Upper lobe of right lung (tissue), 1 donor: ENCODE data around the gene SIX1. TPM values are rescaled to one million over a fixed set of nuclear protein-coding genes. Genes with fewer than 3 reads are reported as not detected.
A peak's percentile ranks its signal among the peaks of the same experiment; 100 is the strongest.

Experiments used
- ATAC-seq: fragments of 200-7000 bp; cut with Tn5 transposase; one replicate; pipeline ENCODE4 v1.9.1; 2020; ENCODE audit warnings: mild to moderate bottlenecking, moderate library complexity
- DNase-seq: peaks from one replicate; pipeline ENCODE4 v3.0.0-alpha.2; 2020
- H3K27ac ChIP-seq: fragments of 200-600 bp; one replicate; pipeline ENCODE4 v1.8.0; 2022
- H3K27me3 ChIP-seq: fragments of 200-600 bp; one replicate; pipeline ENCODE4 v1.8.0; 2022; ENCODE audit warnings: mild to moderate bottlenecking
- H3K36me3 ChIP-seq: fragments of 200-600 bp; one replicate; pipeline ENCODE4 v1.8.0; 2022
- H3K4me1 ChIP-seq: fragments of 200-600 bp; one replicate; pipeline ENCODE4 v1.8.0; 2022
- H3K4me3 ChIP-seq: fragments of 200-600 bp; one replicate; pipeline ENCODE4 v1.8.0; 2022; ENCODE audit warnings: mild to moderate bottlenecking
- H3K9me3 ChIP-seq: fragments of 200-600 bp; one replicate; pipeline ENCODE4 v1.8.0; 2022
- intact Hi-C: fragments of 100-400 bp; cut with DNase I; formaldehyde crosslinking; loops from one replicate; pipeline ENCODE4 v1.11.0; 2022
- total RNA-seq: library from RNA; stranded (reverse); fragmentation: NEBNext Ultra II Directional; extraction: Animal tissue kit (Norgen Biotek cat#: 25700); gene quantifications from one replicate; pipeline ENCODE4 v1.2.1, GENCODE V29; 2021
- TF ChIP-seq, protein P1 (sequence below): fragments of 200-600 bp; IDR thresholded peaks from one replicate; pipeline ENCODE4 v1.8.0; 2022; ENCODE audit warnings: antibody characterized with exemption
- donor health status: DM: no; HTN: yes; CAD: no; lungs with severe emphysema.

SIX1 gene
- total RNA-seq, 1 donor from 2014 or later = 0.14 TPM

DNA sequence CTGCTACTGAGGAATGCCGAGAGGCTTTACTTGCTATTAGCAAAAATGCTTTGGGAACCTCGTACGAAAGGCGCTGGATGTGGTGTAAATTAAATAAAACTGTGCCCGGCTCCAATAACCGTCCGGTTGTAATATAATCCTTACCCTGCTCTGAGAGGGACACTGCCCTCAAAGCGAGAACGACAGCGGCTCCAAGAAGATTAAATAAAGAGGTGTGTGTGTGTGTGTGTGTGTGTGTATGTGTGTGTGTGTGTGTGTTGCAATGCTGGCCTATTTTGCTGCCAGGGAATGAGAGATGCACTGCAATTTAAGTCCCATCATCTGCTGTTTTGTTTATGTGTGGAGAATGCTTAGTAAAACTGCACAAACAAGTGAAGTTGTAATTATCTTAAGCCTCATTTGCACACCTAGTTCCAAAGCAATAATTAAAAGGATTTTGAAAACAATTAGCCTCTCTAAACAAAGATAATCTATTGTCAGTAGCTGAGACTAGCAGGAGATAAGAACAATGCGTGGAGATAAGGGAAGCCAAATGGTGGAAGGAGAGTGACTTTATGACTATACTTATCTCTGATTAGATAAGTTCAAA lies 1.2 kb upstream of the SIX1 start:
- H3K4me1 ChIP-seq = peaks cover 39% of the 10 kb centered on the region
- DNase-seq (no peak), ATAC-seq (no peak)
- TF ChIP-seq, protein P1, sequence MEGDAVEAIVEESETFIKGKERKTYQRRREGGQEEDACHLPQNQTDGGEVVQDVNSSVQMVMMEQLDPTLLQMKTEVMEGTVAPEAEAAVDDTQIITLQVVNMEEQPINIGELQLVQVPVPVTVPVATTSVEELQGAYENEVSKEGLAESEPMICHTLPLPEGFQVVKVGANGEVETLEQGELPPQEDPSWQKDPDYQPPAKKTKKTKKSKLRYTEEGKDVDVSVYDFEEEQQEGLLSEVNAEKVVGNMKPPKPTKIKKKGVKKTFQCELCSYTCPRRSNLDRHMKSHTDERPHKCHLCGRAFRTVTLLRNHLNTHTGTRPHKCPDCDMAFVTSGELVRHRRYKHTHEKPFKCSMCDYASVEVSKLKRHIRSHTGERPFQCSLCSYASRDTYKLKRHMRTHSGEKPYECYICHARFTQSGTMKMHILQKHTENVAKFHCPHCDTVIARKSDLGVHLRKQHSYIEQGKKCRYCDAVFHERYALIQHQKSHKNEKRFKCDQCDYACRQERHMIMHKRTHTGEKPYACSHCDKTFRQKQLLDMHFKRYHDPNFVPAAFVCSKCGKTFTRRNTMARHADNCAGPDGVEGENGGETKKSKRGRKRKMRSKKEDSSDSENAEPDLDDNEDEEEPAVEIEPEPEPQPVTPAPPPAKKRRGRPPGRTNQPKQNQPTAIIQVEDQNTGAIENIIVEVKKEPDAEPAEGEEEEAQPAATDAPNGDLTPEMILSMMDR = no peak
- no peak overlapping the region for H3K4me3 ChIP-seq
- peaks cover 98% of the 10 kb centered on the region for H3K27me3 ChIP-seq
- H3K27ac ChIP-seq = no peak overlapping the region
- intact Hi-C loops = no loop called here
- H3K36me3 ChIP-seq = no peaks in the 10 kb centered on the region
- no peaks in the 10 kb centered on the region for H3K9me3 ChIP-seq

DNA sequence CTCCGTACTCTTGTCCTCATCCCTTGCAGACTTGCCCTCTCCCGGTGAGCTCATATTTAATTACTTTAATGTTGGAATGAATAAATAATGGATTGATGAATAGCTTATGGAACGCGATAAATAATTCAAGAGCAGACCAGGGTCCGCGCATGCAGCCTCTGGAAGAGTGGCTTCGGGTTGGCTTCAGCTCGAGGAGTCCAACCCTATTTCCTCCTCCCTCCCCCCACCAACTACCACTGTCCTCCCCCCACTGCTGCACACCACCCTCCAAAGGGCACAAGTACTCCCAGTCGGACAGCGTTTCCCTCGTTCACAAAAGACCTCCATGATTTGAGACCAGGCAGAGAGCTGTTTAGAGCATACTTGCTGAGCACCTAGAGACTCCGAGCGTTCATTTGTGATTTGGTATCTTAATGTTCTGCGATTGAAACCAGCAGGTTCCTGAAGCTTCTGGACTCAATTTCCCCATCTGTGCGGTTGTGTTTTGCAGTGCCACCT lies 647 bp upstream of the SIX1 start:
- peaks cover 36% of the 10 kb centered on the region for H3K4me1 ChIP-seq
- intact Hi-C loops = no loop called here
- H3K36me3 ChIP-seq = no peaks in the 10 kb centered on the region
- peaks cover 98% of the 10 kb centered on the region for H3K27me3 ChIP-seq
- no peaks in the 10 kb centered on the region for H3K9me3 ChIP-seq
- H3K4me3 ChIP-seq = peak overlapping the region; percentile 51
- DNase-seq (no peak), ATAC-seq (no peak)
- TF ChIP-seq, protein P1 = no peak
- no peak overlapping the region for H3K27ac ChIP-seq

DNA sequence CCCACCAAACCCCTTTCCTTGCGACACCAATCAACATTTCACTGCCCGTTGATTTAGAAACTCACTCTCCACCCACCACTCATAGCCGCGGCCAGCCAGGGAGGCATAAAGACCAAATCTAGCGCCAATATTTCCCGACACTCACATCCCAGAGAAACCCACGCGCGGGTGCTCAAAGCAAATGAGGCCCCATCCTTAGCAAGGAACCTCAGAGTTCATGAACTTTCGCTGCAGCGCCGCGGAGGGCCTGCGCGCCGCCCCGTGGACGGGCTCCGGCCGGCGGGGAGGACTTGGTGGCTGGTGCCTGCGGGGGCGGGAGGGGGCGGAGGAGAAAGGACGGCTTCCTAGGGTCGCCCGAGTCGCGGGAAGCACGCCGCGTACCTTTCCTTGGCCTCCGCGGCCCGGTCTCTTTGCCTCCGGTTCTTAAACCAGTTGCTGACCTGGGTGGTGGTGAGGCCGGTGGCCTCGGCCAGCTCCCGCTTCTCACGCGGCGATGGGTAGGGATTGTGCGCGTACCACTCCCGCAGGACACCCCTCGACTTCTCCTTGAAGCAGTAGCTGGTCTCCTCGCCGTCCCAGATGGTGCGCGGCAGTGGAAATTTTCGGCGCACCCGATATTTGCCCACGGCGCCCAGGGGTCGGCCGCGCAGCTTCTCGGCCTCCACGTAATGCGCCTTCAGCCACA lies 886 bp downstream of the SIX1 start:
- Histone ChIP-seq H3K27ac (no peak overlapping the region), H3K27me3 (peaks cover 98% of the 10 kb centered on the region), H3K4me3 (peak overlapping the region; percentile 51), H3K4me1 (peaks cover 36% of the 10 kb centered on the region), H3K36me3 (no peaks in the 10 kb centered on the region), H3K9me3 (no peaks in the 10 kb centered on the region)
- no peak for DNase-seq
- TF ChIP-seq, protein P1 = no peak
- intact Hi-C loops = no loop called here
- no peak for ATAC-seq

DNA sequence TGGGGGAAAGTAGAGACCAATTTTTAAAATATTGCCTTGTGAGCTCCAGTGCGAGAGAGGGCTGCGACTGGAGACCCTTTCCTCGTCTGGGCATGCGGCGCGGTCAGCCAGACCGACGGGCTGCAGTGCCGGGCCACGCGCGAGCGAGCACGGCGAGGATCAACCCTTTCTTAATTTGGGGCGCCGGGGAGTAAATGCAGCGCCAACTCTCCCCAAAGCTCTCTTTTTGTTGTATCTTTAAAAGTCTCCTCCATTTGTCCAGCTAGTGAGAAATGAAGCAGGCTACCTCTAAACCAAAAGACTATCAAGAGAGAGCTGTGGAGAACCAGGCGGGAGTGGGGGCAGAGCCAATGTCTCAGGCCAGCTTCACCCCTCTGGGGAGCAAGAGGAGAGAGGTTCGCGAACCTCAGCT lies 1.4 kb downstream of the SIX1 start:
- Histone ChIP-seq H3K4me1 (peaks cover 33% of the 10 kb centered on the region), H3K27ac (no peak overlapping the region), H3K27me3 (peaks cover 98% of the 10 kb centered on the region), H3K36me3 (no peaks in the 10 kb centered on the region), H3K9me3 (no peaks in the 10 kb centered on the region), H3K4me3 (peak overlapping the region; percentile 51)
- TF ChIP-seq, protein P1 = no peak
- intact Hi-C loops = no loop called here
- ATAC-seq = no peak
- DNase-seq = no peak

DNA sequence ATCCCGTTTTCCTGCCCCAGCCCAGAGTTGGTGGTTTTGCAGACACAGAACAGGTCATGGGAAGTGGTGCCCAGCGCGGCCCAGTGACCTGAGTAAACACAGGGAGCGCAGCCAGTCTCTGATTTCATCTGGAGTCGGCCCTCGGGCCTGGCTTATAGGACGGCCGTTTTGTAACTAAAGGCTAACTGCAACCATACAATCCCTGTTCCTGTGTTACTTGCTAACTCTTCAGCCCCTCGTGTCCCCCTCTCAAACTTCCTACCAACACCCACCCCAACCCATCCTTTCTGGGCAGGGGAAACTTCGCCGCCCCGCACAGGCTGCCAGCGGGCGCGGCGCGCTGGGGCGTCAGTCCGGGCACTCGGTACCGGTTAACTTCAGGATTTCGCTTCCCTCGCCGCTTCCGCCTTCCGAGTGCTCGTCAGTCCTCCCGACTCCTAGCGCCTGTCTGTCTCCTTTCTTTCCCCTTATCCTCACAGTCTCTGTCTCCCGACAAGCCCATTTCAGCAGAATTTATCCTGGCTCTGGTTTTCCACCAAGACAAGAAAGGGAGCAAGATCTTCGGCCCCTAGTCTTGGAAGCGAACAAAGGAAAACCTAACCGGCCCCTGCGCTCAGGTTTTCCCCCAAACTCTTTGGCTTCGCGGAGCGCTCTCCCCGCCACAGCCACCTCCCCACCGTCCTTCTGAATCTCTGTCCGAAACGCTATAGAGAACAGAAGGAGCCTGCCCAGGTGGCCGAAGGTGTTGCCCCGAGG lies 2.0 kb downstream of the SIX1 start:
- ATAC-seq (peak; percentile 24), DNase-seq (no peak)
- intact Hi-C loops = no loop called here
- no peaks in the 10 kb centered on the region for H3K9me3 ChIP-seq
- no peaks in the 10 kb centered on the region for H3K36me3 ChIP-seq
- peaks cover 98% of the 10 kb centered on the region for H3K27me3 ChIP-seq
- H3K27ac ChIP-seq = no peak overlapping the region
- H3K4me3 ChIP-seq = peak overlapping the region; percentile 28
- H3K4me1 ChIP-seq = peaks cover 29% of the 10 kb centered on the region
- TF ChIP-seq, protein P1 = no peak
